DMS79 treated with DMSO at 0.1 percent for 48 hours (cell line): ENCODE data around the gene OSBP2.

Source experiments
- DNase-seq: peaks from one replicate; lab custom pipeline; 2025; lab: John Stamatoyannopoulos, UW

The OSBP2 gene

GRCh38 chr22:30810105-30810504 lies 115.4 kb downstream of the OSBP2 start:
- DNase-seq = no peak

GRCh38 chr22:30813936-30814335 lies 119.3 kb downstream of the OSBP2 start:
- DNase-seq = no peak

- no peak for DNase-seq
Measured at GRCh38 chr22:30816413-30816812, 121.7 kb downstream of the OSBP2 start.

- no peak for DNase-seq
Measured at GRCh38 chr22:30821381-30821780, 126.7 kb downstream of the OSBP2 start.

GRCh38 chr22:30821863-30822215 lies 127.2 kb downstream of the OSBP2 start:
- DNase-seq = no peak

- no peak for DNase-seq
Measured at GRCh38 chr22:30822216-30823014, 127.7 kb downstream of the OSBP2 start.

- no peak for DNase-seq
Measured at GRCh38 chr22:30823015-30823370, 128.3 kb downstream of the OSBP2 start.

GRCh38 chr22:30824096-30824495 lies 129.4 kb downstream of the OSBP2 start:
- DNase-seq = no peak

GRCh38 chr22:30824711-30825110 lies 130.0 kb downstream of the OSBP2 start:
- DNase-seq = no peak

- DNase-seq = no peak
Measured at GRCh38 chr22:30825711-30826505, 131.2 kb downstream of the OSBP2 start.

GRCh38 chr22:30826670-30827355 lies 132.1 kb downstream of the OSBP2 start:
- DNase-seq = no peak

GRCh38 chr22:30827646-30828045 lies 133.0 kb downstream of the OSBP2 start:
- DNase-seq = no peak

- DNase-seq = no peak
Measured at GRCh38 chr22:30828187-30829155, 133.8 kb downstream of the OSBP2 start.

- DNase-seq = no peak
Measured at GRCh38 chr22:30829901-30830550, 135.4 kb downstream of the OSBP2 start.

GRCh38 chr22:30830907-30831306 lies 136.2 kb downstream of the OSBP2 start:
- DNase-seq = no peak

GRCh38 chr22:30832407-30832987 lies 137.8 kb downstream of the OSBP2 start:
- DNase-seq = no peak

- no peak for DNase-seq
Measured at GRCh38 chr22:30833322-30833721, 138.6 kb downstream of the OSBP2 start.

- no peak for DNase-seq
Measured at GRCh38 chr22:30837531-30837930, 142.9 kb downstream of the OSBP2 start.

GRCh38 chr22:30838111-30838510 lies 143.4 kb downstream of the OSBP2 start:
- no peak for DNase-seq

GRCh38 chr22:30841273-30841672 lies 146.6 kb downstream of the OSBP2 start:
- DNase-seq = no peak

- DNase-seq = no peak
Measured at GRCh38 chr22:30843245-30843644, 148.6 kb downstream of the OSBP2 start.
